ENCODE measurements around the gene CNOT3.

GRCh38 chr19:54156953-54157352, 19.4 kb downstream of the CNOT3 start:
- TF ChIP-seq, protein P1, sequence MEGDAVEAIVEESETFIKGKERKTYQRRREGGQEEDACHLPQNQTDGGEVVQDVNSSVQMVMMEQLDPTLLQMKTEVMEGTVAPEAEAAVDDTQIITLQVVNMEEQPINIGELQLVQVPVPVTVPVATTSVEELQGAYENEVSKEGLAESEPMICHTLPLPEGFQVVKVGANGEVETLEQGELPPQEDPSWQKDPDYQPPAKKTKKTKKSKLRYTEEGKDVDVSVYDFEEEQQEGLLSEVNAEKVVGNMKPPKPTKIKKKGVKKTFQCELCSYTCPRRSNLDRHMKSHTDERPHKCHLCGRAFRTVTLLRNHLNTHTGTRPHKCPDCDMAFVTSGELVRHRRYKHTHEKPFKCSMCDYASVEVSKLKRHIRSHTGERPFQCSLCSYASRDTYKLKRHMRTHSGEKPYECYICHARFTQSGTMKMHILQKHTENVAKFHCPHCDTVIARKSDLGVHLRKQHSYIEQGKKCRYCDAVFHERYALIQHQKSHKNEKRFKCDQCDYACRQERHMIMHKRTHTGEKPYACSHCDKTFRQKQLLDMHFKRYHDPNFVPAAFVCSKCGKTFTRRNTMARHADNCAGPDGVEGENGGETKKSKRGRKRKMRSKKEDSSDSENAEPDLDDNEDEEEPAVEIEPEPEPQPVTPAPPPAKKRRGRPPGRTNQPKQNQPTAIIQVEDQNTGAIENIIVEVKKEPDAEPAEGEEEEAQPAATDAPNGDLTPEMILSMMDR (IDR thresholded peaks at IDR 0.05; ENCODE audit: poor library complexity), result no peak
- TF ChIP-seq EZH2phosphoT487 (IDR thresholded peaks at IDR 0.05; ENCODE audit: low read depth, severe bottlenecking, unreplicated experiment), result no peak
- TF ChIP-seq EZH2 (IDR thresholded peaks at IDR 0.05; ENCODE audit: borderline replicate concordance), result no peak
